ENCODE data around the gene SLC9A3. TPM values are rescaled to one million over a fixed set of nuclear protein-coding genes. Genes with fewer than 3 reads are reported as not detected.

The SLC9A3 gene
- total RNA-seq, 1 experiment from 2014 or later = 3.6 TPM

DNA sequence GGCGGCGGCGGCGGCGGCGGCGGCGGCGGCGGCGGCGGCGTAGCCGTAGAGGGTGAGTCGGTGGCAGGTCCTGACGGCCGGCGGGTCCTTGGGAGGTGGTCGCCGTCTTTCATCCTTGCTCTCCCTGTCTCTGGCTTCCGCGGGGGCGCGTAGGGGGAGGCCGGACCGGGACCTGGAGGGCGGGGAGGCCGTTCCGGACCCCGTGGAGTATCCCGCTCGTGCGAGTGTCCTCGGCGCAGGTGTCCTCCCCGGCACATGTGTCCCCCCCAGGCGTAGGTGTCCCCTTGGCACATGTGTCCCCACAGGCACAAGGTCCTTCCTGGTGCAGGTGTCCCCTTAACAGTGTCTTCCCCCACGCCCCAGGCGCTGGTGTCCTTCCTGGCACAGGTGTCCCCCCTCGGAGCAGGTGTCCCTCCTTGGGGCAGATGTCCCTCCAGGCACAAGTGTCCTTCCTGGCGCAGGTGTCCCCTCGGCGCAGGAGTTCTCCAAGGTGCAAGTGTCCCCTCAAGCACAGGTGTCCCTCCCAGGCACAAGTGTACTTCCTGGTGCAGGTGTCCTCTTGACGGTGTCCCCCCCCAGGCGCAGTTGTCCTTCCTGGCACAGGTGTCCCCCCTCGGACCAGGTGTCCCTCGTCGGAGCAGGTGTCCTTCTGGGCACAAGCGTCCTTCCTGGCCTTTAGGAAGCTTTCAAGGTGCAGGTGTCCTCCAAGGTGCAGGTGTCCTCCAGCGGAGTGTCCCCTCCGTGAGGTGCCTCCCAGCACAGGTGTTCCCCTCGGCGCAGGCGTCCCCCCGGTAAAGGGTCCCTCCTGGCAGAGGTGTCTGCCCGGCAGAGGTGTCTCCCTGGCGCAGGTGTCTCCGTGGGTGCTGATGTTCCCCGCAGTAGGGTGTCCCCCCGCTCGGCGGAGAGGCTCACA, 80.8 kb downstream of the SLC9A3 start:
- Histone ChIP-seq H3K27me3 (no peaks in the 10 kb centered on the region), H3K4me3 (peak overlapping the region; percentile 89), H3K9me3 (no peaks in the 10 kb centered on the region), H3K36me3 (peaks cover 28% of the 10 kb centered on the region)
- no peak for DNase-seq

DNA sequence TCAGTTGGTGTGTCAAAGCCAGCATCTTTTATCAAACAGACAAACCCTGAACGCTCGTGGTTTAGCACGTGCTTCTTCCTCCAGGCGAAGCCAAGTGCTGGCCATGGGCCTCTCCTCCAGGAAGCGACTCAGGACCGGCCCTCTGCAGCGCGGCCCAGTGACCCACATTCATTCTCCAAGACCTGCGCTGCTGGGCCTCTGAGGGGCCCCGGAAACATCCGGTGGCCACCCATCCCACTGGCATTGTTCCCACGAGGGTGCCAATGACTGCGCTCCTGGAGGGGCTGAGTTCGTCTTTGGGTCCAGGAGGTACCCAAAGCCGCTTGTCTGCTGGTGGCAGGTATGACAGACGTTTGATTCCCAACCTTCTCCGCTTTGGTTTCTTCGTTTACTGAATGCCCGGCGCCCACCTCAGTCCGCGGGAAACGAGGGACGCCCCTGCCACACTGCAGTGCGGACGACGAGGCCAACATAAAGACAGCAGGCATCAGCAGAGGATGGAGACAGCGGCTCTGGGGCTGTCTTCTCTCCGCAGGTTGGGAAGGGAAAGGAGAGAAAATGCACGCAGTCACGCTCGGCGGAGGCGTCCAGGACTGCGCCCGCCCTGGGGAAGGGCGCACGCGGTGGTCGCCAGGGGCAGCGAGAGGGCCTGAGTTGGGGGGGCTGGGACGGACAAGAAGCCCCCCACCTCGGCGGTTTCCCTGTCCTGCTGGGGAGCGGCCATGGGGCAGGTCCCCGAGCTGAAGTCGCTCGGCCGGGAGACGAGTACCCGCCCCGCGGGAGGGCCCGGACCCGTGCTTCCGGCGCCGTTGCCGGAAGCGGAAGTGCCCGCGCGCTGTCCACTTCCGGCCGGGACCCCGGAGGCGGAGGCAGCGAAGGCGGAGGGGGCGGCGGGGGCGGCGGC, 81.7 kb downstream of the SLC9A3 start, which contains the start of gene EXOC3:
EXOC3 (plus strand) TSS at position 842 of the 904 bp plus-strand sequence. CDS start 3,030 bp downstream, outside the sequence.
- Histone ChIP-seq H3K27me3 (no peaks in the 10 kb centered on the region), H3K4me3 (peak within 1 kb of the TSS; percentile 89), H3K36me3 (peaks cover 19% of the 10 kb centered on the region), H3K9me3 (no peaks in the 10 kb centered on the region)
- peak; percentile 81 for DNase-seq

DNA sequence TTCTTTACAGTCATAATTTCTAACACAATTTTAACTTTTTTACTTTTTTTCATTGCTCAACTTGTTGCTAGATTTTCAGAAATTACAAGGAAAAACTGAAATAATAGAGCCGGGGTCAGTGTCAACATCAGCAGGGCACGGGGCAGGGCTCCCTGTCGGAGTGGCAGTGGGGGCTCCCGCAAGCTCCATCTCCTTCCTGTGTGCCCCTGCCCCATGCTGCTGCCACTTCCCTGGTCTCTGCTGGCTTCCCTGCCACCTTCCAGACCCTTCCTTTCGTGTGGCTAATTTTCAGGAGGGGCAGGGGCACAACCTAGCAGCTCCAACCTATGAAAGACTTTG, 82.3 kb downstream of the SLC9A3 start:
- Histone ChIP-seq H3K9me3 (no peaks in the 10 kb centered on the region), H3K4me3 (peak overlapping the region; percentile 89), H3K27me3 (no peaks in the 10 kb centered on the region), H3K36me3 (peaks cover 13% of the 10 kb centered on the region)
- DNase-seq = no peak

DNA sequence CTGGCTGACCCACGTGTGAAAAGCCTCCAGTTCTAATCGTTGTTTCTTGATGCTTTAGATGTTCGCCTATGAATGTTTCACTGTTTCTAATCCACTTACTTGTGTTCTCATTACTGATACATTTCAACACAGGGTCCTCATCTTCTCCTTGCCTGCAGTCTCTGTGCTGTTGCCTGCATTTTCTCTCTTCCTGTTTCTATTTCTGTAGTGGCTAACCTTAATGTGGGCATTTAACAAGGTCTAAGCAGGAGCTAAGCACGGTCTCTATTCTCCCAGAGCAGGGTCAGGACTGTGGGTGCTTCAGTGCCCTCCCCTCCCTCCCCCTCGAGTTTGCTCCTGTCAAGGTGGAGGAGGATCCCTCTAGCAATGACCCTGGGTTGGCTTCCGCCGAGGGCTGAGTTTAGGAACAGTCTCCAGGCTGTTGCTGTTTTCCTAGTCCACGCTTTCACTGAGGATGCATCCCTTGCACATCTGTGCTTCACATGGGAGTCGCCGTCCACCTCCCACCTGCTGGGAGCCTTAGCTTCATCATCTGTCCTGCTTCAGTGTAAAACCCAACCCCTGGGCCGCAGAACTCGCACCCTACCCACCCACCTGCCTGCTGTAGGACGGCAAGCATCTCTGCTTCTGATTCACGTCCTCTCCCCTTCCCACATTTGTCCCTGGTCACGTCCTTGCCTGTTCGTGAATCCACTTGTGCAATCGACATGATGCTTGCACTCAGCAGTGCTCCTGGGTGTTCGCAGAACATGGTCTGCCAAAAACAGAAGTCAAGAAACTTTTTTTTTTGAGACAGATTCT, 83.6 kb downstream of the SLC9A3 start:
- H3K4me3 ChIP-seq = no peak overlapping the region
- H3K9me3 ChIP-seq = no peaks in the 10 kb centered on the region
- no peaks in the 10 kb centered on the region for H3K27me3 ChIP-seq
- DNase-seq = no peak
- 0 out of 2 replicates have a peak, but pooled peaks cover 2% of the 10 kb centered on the region for H3K36me3 ChIP-seq

DNA sequence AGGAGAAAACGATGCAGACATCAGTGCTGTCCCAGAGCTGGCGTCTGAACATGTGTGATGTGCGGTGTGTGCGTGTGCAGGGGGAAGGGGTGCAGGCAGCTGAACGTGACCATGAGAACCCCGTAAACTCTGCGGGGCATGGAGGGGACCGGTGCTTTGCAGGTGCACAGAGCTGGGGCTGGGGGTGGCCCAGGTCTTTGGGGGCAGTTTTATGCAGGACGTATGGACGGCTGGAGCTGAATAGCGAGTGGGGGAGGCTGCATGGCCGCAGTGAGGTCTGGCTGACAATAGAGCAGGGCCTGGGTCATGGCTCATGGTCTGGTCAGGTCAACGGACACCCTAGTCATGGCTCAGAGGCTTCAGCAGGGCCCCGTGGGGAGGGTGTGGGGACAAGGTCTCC, 84.6 kb downstream of the SLC9A3 start:
- Histone ChIP-seq H3K4me3 (no peak overlapping the region), H3K9me3 (no peaks in the 10 kb centered on the region), H3K27me3 (no peaks in the 10 kb centered on the region), H3K36me3 (no peaks in the 10 kb centered on the region; the same call in 1 of the 2 replicates)
- DNase-seq = no peak

DNA sequence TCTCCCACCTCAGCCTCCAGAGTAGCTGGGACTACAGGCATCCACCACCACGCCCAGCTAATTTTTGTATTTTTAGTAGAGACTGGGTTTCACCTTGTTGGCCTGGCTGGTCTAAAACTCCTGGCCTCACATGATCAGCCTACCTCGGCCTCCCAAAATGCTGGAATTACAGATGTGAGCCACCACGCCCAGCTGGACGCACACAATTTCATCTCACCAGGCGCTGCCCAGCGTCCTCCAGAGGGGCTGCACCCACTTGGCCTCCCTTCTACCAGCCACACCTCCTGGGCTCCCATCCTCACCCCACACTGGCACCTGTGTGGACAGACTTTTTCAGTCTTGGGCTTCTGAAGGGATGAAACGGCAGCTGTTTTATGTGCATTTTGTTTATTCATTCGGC, 85.1 kb downstream of the SLC9A3 start:
- Histone ChIP-seq H3K36me3 (no peaks in the 10 kb centered on the region; the same call in 1 of the 2 replicates), H3K4me3 (no peak overlapping the region)
- no peak for DNase-seq

DNA sequence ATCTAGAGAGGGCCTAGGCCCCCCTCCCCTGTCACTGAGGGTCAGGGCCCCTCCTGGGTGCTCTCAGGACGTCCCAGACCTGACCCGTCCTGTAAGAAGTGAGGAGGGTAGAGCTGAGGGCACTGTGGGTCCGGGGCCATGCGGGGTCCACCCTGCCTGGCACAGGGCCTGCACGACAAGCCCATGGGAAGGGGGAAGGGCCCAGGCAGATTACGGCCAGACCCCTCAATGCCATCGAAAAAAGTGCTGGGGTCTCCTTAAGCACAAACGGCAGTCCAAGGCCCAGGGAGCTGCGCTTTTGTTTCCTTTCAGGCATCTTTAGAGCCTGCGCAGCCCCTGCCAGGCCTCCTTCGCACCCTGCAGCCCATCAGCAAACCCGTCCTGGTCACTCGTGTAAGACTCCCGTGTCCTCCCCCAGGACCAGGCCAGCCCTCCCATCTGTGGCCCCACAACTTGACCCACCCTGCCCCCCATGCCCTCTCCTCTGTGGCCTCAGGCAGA, 85.7 kb downstream of the SLC9A3 start:
- Histone ChIP-seq H3K4me3 (no peak overlapping the region), H3K9me3 (no peaks in the 10 kb centered on the region), H3K36me3 (no peaks in the 10 kb centered on the region; the same call in 1 of the 2 replicates), H3K27me3 (no peaks in the 10 kb centered on the region)
- DNase-seq = no peak

More for the DNA sequence above, 85.1 kb downstream of the SLC9A3 start:
- H3K9me3 ChIP-seq = no peaks in the 10 kb centered on the region
- H3K27me3 ChIP-seq = no peaks in the 10 kb centered on the region

DNA sequence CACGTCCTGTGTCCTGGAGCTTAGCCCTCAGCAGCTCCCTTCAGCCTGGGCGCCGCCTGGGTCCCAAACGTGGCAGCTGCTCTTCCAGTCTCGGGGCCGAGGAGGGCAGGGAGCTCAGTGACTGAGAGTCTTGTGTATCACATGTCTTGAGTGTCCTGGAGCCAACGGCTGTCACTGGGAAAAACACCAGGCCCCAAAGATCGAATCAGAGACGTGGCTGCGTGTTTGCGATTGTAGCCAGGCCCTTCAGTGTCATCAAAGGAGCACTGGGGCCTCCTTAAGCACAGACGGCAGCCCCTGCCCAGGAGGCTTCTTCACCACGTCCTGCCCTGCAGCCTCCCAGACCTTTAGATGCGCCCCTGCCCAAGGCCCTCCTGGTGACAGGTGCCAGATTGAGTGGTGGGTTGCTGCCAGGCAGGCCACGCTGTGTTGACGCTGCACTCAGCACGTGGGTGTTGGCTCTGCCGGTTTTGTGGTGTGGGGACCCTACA, 86.9 kb downstream of the SLC9A3 start:
- DNase-seq = no peak
- H3K36me3 ChIP-seq = peaks cover 3% of the 10 kb centered on the region
- no peak overlapping the region for H3K4me3 ChIP-seq
- H3K9me3 ChIP-seq = no peaks in the 10 kb centered on the region
- H3K27me3 ChIP-seq = no peaks in the 10 kb centered on the region

DNA sequence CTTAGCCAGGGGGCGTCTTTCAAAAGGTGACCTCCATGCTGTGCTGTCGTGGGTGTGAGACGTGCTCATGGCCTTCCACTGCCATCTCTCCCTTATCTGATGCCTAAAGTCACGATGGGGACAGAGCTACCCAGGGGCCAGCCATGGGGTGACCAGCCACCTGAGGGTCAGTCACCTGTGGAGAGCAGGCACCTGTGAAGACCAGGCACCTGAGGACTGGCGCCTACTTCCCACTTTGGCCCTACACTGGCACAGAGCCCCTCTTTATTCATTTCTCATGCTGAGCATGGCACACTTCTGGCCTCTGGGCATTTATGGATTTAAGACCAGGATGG, 87.6 kb downstream of the SLC9A3 start:
- H3K9me3 ChIP-seq = no peaks in the 10 kb centered on the region
- no peak for DNase-seq
- no peak overlapping the region for H3K4me3 ChIP-seq
- peaks cover 6% of the 10 kb centered on the region for H3K36me3 ChIP-seq
- no peaks in the 10 kb centered on the region for H3K27me3 ChIP-seq

DNA sequence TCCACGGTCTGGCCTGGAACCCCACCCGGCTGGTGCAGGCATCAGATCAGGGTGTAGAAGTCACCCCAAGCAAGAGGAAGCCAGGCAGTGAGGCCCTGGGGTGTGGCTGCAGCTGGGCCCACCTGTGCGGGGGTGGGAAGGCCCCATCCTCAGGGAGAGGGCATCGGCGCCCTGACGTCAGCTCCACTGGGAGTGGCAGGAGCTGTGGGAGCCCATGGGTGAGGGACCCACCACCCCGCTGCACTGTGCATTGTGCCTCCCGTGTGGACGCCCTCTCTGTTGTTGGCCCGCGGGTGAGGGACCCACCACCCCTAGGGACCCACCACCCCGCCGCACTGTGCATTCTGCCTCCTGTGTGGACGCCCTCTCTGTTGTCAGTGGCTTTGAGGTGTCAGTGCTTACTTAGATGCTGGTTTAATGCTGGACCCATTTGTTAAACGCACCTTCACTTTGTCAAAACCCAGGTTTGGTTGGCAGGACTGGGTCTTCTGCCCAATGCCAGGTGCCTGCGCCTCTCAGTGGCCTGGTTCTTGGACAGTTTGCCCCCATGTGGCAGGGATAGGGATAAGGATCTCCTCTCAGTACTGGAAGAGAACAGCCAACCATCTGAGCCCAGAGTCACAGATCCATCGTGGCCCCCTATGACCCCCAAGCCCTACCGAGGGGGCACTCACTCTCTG, 88.1 kb downstream of the SLC9A3 start:
- H3K4me3 ChIP-seq = no peak overlapping the region
- H3K9me3 ChIP-seq = no peaks in the 10 kb centered on the region
- no peak for DNase-seq
- no peaks in the 10 kb centered on the region for H3K27me3 ChIP-seq
- H3K36me3 ChIP-seq = peaks cover 9% of the 10 kb centered on the region

DNA sequence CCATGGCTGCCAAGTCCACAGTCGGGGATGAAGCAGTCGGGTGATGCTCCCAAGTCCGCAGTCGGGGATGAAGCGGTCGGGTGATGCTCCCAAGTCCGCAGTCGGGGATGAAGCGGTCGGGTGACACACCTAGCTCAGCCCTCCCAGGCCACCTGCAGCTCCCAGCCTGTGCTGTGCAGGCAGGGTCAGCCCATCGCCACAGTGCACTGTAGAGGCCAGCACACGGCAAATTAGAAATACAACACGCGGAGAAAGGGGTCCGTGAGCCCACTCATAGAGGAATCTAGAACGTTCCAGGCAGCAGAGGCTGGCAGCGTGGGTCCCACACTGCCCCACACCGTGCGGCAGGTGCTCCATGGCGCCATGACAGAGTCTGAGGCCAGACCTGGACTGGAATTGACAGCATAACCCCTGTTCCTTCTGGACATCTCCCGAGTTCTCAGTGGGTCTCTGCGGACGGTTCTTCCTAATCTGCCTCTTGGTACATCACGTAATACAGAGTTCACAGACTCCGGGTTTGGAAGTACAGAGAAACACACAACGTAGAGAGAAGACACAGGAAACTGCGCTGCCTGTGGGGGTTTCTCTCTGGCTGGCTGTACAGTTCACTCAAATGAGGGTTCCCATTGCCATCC, 89.0 kb downstream of the SLC9A3 start:
- H3K9me3 ChIP-seq = no peaks in the 10 kb centered on the region
- H3K4me3 ChIP-seq = no peak overlapping the region
- no peak for DNase-seq
- no peaks in the 10 kb centered on the region for H3K27me3 ChIP-seq
- peaks cover 18% of the 10 kb centered on the region for H3K36me3 ChIP-seq

DNA sequence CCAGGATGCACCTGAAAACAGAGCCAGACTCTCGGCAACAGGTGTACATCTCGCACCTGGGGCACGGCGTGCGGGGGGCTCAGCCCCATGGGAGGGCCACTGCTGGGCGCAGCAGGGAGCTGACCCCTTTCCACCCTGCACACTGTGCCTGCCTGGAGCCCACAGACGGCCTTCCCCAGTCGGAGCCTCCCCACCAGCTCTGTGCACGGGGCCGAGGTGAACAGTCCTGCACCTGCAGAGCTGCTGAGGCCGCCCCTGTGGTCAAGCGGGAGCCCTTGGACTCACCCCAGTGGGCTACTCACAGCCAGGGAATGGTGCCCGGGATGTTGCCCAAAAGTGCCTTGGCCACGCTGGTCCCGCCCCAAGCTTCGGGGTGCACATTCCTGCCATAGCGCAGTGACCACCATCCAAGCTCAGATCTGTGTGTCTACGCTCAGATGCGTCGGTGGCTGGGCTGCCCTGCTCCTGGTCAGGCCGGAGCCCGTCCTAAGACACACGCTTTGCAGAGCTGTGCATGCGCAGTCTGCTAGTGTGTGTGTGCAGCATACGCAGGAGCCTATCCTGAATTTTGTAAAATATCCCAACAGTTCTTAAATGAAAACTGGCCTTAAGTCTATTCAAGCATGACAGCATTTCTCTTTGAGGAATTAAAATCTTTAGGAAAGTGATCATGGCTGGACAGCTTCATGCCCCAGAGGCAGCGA, 89.7 kb downstream of the SLC9A3 start:
- H3K27me3 ChIP-seq = no peaks in the 10 kb centered on the region
- no peaks in the 10 kb centered on the region for H3K9me3 ChIP-seq
- no peak for DNase-seq
- no peak overlapping the region for H3K4me3 ChIP-seq
- peaks cover 21% of the 10 kb centered on the region for H3K36me3 ChIP-seq

DNA sequence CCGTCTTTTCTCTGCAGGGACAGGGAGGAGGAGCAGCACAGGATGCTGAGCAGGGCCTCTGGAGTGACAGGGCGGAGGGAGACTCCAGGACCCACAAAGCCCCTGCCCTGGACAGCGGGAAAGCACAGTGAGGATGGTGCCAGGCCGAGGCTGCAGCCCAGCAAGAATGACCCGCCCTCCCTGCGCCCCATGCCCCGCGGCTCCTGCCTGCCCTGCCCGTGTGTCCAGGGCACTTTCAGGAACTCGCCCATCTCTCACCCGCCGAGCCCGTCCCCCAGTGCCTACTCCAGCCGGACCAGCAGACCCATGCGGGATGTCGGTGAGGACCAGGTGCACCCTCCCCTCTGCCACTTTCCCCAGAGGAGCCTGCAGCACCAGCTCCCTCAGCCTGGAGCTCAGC, 90.4 kb downstream of the SLC9A3 start:
- no peak overlapping the region for H3K4me3 ChIP-seq
- DNase-seq = no peak
- no peaks in the 10 kb centered on the region for H3K27me3 ChIP-seq
- H3K9me3 ChIP-seq = no peaks in the 10 kb centered on the region
- H3K36me3 ChIP-seq = peaks cover 21% of the 10 kb centered on the region

DNA sequence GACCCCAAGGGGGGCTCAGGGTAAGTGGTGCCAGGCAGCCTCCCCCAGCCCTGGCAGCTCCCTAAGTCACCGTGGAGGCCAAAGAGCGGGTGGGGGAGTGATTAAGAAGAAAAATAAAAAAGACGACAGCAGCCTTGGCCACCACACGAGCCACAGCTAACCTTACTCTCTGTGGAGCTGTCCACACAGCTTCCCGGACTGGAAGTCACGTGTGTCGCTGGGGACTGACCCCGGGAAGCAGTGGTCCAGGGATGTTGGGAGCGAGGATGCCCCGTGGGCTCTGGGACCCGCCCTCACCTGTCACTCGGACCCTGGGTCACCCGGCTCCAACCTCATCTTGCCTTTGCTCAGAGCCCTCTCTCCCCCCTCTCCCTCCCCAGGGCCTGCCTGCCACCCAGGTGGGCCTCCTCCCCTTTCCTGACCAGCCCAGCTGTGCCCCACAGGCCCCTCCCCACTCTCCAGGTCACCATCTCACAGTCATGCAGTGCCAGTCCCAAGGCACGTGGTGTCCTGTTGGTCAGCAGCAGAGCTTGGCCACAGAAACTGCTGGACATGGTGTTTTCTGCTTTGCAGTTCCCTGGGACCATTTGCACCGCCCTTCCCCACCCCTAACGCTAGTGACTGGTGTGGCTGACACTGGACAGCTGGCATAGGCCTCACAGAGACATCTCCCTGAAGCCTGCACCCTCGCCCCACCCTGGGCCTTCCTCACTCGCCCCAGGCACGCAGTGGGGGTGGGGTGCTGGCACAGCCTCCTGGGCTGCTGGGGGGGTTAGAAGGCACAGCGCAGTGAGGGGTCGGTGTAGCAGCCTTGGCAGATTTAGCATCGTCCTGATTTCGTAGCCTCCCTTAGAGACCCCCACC, 91.1 kb downstream of the SLC9A3 start:
- DNase-seq = no peak
- no peaks in the 10 kb centered on the region for H3K9me3 ChIP-seq

More for the DNA sequence above, 91.1 kb downstream of the SLC9A3 start:
- Histone ChIP-seq H3K36me3 (peaks cover 24% of the 10 kb centered on the region), H3K4me3 (no peak overlapping the region), H3K27me3 (no peaks in the 10 kb centered on the region)
